NCI-H748 treated with DMSO at 0.1 percent for 48 hours (cell line): ENCODE results near the gene STK32B.

Source experiments
- DNase-seq: peaks from one replicate; lab custom pipeline; 2025; lab: John Stamatoyannopoulos, UW

Gene STK32B

GRCh38 chr4:5069901-5070300 is 18.6 kb downstream of the STK32B start:
- no peak for DNase-seq

- DNase-seq: no peak
Measured at GRCh38 chr4:5072948-5073347, 21.7 kb downstream of the STK32B start.

GRCh38 chr4:5078009-5078408 is 26.7 kb downstream of the STK32B start:
- DNase-seq: no peak

DNA sequence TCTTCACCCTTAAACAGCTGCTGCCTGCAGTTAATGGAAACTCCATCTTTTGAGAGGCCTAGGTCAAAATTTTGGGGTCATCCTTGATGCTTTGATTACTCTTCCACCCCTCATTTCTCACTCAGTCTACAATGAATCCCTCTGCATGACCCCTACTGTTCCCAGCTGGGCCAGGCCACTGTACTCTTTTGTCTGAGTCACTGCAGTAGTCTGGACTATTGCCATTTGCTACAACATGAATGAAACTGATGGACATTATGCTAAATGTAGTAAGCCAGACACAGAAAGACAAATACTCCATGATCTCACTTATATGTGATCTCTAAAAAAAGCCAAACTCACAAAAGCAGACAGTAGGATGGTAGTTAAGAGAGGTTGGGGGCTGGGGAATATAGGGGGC is 28.3 kb downstream of the STK32B start:
- no peak for DNase-seq

DNA sequence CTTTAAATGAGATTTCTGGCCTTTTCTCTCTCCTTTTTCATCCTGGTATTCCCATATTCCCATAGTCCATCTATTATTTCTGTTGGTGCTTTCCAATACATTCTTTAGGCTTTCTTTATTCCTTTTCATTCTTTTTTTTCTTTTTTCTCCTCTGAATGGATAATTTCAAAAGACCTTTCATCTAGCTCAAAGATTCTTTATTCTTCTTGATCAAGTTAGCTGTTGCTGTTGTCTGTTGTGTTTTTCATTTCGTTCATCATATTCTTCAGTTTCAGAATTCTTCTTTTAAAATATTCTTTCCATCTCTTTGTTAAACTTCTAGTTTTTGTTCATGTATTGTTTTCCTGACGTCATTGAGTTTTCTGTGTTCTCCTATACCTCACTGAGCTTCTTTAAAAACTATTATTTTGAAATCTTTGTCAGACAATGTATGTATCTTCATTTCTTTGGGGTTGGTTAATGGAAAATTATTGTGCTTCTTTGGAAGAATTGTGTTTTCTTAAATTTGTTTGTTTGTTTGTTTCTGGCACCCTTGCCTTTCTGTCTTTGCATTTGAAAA is 30.2 kb downstream of the STK32B start:
- DNase-seq: no peak

DNA sequence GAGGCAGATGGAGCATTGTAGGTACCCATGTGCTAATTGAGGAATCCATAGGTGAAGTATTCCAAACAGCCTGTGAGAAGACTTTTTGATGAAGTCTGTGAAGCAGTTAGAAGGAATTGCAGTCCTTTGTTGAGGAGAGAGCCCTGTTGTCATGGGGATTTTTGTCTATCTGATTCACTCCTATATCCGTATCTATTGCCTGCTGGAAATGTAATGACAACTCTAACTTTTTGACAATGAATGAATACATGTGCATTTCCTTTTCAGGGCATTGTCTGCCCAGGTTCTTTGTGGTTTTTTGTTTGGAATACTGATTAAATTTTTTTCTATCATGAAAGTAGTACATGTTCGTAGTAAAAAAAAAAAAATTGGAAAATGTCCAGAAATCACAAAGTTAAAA is 31.1 kb downstream of the STK32B start:
- no peak for DNase-seq

DNA sequence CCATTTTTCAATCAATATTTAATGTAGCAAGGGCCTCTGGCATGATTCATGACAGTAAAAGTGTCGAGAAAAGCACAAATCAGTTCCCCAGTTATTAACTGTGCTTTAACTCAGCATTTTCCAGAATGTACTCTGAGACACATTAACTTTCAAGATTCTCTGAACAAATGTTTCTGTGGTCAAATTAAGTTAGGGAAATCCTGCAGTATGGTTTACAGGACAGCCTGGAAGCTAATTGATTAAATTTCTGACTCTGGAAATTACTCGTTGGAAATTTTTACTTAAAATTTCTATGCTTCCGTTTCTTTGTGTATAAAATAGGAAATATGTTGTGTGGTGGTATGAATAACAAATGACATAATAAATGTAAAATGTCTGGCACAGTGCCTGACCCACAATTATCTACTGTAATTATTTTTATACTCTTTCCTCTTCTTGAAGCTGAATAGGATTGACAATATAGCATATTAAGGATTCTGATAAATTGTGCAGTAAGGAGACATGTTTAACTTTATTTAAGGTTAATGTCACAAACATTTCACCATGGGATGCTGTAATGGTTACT is 33.7 kb downstream of the STK32B start:
- no peak for DNase-seq

- no peak for DNase-seq
Measured at GRCh38 chr4:5086535-5086934, 35.3 kb downstream of the STK32B start.

GRCh38 chr4:5096261-5096660 is 45.0 kb downstream of the STK32B start:
- no peak for DNase-seq

DNA sequence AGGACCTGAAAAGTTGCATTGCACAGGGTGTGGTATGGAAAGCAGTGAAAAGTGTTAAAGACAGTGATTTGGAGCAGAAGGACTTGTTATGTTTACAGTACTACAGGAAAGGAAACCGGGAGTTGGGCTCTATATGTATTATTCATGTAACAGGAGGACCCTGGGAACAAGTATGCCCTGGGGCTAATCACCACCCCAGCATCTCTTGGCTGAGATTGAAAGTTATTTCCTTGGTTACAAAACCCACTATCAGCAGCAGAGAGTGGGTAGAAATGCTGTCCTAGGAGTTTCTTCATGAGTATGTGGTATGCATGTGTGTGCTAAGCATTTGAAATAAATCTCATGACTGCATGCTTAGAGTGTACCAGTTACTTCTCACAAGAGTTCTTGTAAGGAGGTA is 46.9 kb downstream of the STK32B start:
- DNase-seq: no peak

- DNase-seq: no peak
Measured at GRCh38 chr4:5100336-5100735, 49.1 kb downstream of the STK32B start.

- DNase-seq: no peak
Measured at GRCh38 chr4:5100986-5101385, 49.7 kb downstream of the STK32B start.

DNA sequence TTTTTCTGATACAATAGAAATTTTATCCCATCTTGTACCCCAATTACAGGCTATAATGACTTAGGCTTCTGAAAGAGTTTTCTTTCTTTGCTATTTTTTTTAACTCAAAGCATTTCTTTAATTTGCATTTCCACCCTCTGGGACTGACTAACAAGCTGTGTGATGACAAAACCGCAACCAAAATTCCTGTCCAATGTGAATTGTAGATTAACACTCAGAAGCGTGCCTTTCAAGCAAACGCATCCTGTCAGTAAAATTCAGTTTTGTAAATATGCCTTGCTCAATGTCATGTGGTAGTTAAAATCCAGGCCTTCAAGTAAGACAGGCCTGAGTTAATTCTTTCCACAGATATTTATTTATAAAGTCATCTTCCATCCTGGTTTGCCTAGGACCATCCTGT is 50.3 kb downstream of the STK32B start:
- no peak for DNase-seq

DNA sequence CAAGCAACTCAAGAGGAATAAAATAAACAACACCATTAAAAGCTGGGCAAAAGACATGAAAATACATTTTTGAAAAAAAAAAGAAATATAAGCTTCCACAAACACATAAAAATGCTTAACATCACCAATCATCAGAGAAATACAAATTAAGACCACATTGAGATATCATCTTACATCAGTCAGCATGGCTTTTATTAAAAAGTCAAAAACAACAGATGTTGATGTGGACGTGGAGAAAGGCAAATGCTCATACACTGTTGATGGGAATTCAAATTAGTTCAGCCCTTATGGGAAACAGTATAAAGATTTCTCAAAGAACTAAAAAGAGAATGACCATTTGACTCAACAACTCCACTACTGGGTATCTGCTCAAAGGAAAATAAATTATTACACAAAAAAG is 59.6 kb downstream of the STK32B start:
- no peak for DNase-seq

GRCh38 chr4:5112333-5113095 is 61.2 kb downstream of the STK32B start:
- DNase-seq: no peak

GRCh38 chr4:5114950-5115349 is 63.7 kb downstream of the STK32B start:
- DNase-seq: no peak

GRCh38 chr4:5118091-5118786 is 67.0 kb downstream of the STK32B start:
- no peak for DNase-seq

DNA sequence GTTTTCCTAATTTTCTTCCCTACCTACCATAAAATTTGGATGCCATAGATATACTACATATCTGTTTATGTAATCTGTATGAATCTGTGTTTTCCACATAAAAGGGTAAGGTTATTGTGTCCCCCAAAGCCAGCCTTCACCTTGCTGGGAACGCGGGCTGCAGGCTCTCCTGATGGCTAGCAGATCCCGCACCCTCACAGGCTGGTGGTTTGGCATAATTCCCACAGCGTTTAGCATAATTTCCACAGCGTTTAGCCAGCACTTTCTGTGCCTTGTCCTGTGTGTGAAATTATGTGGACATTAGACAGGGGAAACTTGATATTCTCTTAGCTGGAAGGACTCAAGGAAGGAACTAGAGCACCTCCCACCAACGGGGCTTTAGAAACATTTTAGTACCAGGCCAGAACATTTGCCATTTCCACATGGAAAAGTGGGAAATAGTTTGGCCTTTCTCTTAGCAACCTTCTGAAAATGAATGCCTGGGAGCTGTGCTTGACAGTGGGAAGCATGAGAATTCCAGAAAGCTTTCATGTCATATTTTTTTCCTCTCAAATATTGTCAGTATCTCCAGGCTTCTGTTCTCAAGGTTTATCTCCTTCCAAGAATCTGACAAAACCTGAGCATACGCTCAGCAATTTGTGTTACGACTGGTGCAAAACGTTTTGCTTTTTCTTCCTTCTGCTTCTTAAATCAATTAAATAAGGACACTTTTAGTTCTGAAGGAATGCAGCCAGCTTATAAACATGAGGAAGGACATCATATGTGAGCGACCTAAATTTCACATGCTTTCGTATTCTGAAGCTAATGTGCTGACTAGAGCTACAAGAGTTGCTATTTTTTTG is 67.9 kb downstream of the STK32B start:
- DNase-seq: no peak

- no peak for DNase-seq
Measured at GRCh38 chr4:5120067-5120466, 68.8 kb downstream of the STK32B start.

- DNase-seq: no peak
Measured at GRCh38 chr4:5120468-5120867, 69.2 kb downstream of the STK32B start.

DNA sequence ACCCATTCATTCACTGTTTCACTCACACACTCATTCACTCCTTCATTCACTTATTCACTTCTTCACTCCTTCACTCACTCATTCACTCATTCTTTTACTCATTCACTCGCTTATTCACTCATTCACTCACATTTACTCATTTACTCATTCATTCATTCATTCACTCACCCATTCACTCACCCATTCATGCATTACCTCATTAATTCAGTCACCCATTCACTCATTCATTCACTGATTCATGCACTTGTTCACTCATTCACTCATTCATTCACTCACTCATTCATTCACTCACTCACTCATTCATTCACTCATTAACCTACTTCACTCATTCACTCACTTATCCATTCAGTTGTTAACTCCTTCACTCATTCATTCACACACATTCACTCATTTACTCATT is 70.8 kb downstream of the STK32B start:
- no peak for DNase-seq

DNA sequence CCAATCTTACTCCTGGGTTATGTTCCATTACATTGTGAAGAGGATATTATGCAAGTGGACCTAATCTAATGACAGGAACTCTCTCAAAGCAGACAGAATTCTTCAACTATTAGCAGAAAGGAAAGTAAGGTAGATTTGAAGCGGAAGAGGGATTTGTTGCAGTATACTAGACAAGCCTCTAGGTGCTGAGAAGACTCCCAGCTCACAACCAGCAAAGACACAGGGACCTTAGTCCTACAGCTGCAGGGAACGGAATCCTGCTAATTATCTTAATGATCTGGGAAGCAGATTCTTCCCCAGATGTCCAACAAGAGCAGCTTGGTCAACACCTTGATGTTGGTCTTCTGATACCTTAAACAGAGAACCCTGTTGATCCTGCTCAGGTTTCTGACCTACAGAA is 73.6 kb downstream of the STK32B start:
- no peak for DNase-seq
